Vein endothelial cell (primary cell): Measurements from ENCODE around the gene WFDC6. TPM values are rescaled to one million over a fixed set of nuclear protein-coding genes. Genes with fewer than 3 reads are reported as not detected.

ENCODE experiments used
- small RNA-seq: library from RNA; depleted of rRNA; stranded (forward); fragments of <200 nt; gene quantifications from one replicate; pipeline ENCODE3, GENCODE V24; 2012
- total RNA-seq: library from RNA; depleted of rRNA; stranded (reverse); fragments of >200 nt; gene quantifications from 2 replicates; pipeline ENCODE4 v1.2.3, GENCODE V29; 2012

WFDC6 gene
- not detected in 2 replicates for total RNA-seq

GRCh38 chr20:45539382-45539781, at the start of gene WFDC6:
WFDC6 (minus strand) TSS chr20:45539482; CDS start chr20:45539407, 75 bp downstream.

GRCh38 chr20:45579184-45579583, 39.9 kb upstream of the WFDC6 start, which contains the start of gene WFDC8:
WFDC8 (minus strand) TSS chr20:45579284; CDS start chr20:45579247, 37 bp downstream.

DNA sequence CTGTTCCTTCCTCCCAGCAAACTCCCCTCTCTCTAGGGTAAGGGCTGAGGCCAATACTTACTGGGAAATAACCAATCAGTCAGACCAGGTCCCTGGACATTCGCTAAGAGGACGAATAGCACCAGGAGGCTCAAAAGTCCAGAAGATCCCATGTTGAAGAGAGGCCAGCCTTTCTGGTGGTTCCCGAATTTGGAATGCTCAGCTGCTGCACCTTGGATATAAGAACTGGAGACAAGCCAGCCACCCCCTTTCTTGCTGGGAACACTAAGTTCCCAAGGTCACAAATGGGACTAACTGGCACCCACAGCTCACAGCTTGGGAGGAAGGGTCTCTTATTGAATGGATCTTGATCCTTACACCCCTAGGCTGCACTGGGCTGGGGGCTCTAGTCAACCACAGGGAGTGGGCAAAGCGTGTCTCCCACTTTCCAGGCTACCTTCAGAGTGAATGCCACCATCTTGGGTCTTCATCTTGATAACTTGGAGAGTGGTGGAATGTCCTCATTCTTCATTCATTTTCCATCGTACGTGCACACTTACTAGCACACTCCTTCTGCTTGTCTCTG, 8.0 kb upstream of the WFDC6 start, which contains the start of gene EPPIN:
EPPIN (minus strand) TSS at position 196 of the 565 bp plus-strand sequence; CDS start at position 152, 44 bp downstream.

GRCh38 chr20:45515147-45515913, 24.0 kb downstream of the WFDC6 start, which contains the start of gene SPINT3:
SPINT3 (minus strand) TSS chr20:45515622; CDS start chr20:45515608, 14 bp downstream.

Small RNA genes within 50 kb of the gene (small RNA-seq; reads per million reads assigned to genes)
- gene AL031663.1 = not detected
- not detected for gene HSPD1P21
- gene RNA5SP485 = not detected

Other genes starting within 250 kb of the WFDC6 start
- gene RBPJL, start 232.6 kb downstream of the WFDC6 start, total RNA-seq = not detected in 2 replicates
- 0.33 TPM in 1 of 2 replicates, not detected in the other for gene MATN4, start 231.2 kb downstream of the WFDC6 start, total RNA-seq
- 36.8 and 59.1 TPM in 2 replicates for gene SDC4, start 191.1 kb downstream of the WFDC6 start, total RNA-seq
- gene SYS1, start 176.3 kb downstream of the WFDC6 start, total RNA-seq = 27.7 and 37.9 TPM in 2 replicates
- gene TP53TG5, start 161.2 kb downstream of the WFDC6 start, total RNA-seq = not detected in 2 replicates
- gene DBNDD2, start 131.2 kb downstream of the WFDC6 start, total RNA-seq = 4.9 and 8.2 TPM in 2 replicates
- 49.8 and 63.7 TPM in 2 replicates for gene PIGT, start 123.3 kb downstream of the WFDC6 start, total RNA-seq
- gene WFDC2, start 69.7 kb downstream of the WFDC6 start, total RNA-seq = not detected in 2 replicates
- gene SPINT3, start 23.9 kb downstream of the WFDC6 start, total RNA-seq = not detected in 2 replicates
- not detected in 2 replicates for gene EPPIN, start 7.9 kb upstream of the WFDC6 start, total RNA-seq
- gene WFDC8, start 39.8 kb upstream of the WFDC6 start, total RNA-seq = not detected in 2 replicates
- not detected in 2 replicates for gene WFDC10A, start 90.3 kb upstream of the WFDC6 start, total RNA-seq
- gene WFDC9, start 91.8 kb upstream of the WFDC6 start, total RNA-seq = not detected in 2 replicates
- not detected in 2 replicates for gene WFDC11, start 130.8 kb upstream of the WFDC6 start, total RNA-seq
- gene WFDC13, start 162.6 kb upstream of the WFDC6 start, total RNA-seq = not detected in 2 replicates
- gene WFDC10B, start 165.5 kb upstream of the WFDC6 start, total RNA-seq = not detected in 2 replicates
- gene SPINT4, start 182.9 kb upstream of the WFDC6 start, total RNA-seq = not detected in 2 replicates